Measurements from ENCODE around the gene MATCAP1.
A peak's percentile ranks its signal among the peaks of the same experiment; 100 is the strongest.

MATCAP1 gene

DNA sequence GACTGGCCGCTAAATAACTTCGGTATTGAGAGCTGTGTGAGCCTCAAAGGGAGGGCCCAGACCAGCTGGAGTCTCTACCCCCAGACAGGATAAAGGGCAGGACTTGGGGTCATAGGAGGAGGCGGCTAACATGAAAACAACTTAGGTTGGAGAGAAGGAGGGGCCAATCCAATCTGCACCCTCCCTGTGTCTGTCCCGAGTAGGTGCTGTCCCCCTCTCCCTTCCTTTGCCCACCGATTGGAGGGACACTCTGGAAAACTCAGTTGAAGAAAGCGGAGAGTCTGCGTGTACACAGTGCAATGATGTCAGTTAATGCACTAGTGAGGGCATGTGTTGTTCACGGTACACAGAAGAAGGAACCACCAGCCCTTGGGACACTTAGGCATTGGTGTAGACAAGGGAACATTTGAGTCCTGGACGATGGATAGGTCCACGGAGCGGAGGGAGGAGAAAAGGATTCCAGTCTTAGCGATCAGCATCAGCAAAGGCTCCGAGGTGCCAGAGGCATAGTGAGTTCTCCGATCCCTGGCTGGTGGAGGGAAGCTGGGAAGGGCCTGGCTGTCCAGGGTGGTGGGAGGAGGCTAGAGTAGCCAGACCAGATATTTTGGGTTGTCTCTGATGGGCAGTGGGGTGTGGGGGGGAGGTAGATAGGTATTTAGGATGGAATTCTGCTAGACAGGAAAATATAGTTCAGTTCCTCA is 12.7 kb downstream of the MATCAP1 start:
- no peak for DNase-seq

DNA sequence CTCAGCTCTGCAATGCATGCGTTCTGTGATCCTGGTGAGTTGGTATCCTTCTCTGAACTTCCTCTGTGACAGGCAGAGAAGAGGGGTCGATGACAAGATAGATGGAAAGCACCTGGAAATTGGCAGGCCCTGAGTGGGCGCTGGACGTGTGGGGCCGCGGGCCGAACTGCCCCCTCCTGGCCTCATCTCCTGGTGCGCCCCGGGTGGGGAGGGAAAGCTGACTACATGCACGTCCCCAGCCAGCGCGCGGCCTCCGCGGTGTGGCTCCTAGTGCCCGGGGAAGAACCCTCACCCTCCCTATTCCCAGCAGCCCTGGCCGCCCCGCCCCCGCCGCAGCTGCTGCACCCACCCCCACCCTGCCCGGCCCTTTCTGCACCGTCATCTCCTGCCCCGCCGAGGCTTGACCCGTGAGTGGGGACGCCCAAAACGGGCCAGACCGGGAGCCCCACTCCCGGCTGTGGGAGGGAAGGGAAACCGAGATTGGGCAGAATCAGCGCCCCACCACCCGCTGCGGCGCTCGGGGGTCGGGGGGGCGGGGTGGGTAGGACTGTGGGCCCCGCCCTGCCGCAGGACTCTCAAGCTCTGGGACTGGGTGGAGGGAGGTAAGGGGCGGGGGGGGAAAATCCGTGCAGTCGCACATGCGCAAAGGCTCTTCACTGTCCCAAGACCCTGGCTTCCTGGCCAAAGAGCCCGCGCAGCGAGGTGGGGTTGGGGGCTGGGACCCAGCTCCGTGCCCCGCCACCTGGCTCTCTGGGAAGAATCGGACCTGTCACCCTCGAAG is 13.4 kb downstream of the MATCAP1 start, which contains the start of gene NOL3:
TSS of gene NOL3 (plus strand) at position 371 of the 781 bp plus-strand sequence.
- peak; percentile 45 for DNase-seq

DNA sequence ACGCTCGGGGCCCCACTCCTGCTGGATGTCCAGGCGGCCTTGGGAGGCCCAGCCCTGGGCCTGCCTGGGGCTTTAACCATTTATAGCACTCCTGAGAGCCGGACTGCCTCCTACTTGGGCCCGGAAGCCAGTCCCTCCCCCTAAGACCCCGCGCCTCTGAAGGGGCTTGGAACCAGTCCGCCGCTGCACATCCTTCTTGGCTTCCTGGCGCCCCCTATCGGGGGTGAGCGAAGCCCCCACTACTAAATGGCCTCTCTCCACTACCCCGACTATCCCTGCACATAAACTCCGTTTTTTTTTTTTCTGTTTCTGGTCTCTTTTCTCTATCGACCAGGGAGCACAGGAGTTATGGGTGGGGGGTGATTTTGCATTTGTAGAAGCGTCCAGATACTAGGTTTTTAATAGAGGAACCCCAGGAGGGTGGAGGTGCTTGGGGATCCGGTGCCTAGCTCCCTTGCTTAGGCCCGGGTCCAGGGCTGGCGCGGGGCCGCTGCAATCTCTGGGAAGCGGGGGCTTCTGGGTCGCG is 14.1 kb downstream of the MATCAP1 start:
- peak; percentile 43 for DNase-seq

DNA sequence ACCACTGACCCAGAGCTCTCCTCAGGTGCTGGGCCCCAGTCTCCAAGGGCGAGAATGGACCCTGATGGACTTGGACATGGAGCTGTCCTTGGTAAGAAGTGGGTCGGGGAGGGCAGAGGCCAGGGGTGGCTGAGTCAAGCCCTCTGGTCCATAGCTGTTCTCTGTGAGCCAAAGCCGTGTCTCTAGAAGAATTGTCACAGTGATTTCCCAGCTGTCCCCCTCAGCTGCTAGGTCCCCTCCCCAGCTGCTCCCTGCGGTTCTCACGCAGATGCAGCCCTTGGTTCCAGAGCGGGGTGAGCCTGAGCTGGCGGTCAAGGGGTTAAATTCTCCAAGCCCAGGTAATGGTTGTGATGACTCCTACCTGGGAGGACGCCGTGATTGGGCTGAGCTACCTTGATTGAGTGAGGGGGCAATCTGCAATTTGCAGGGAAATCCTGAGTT is 14.7 kb downstream of the MATCAP1 start:
- DNase-seq, result no peak

DNA sequence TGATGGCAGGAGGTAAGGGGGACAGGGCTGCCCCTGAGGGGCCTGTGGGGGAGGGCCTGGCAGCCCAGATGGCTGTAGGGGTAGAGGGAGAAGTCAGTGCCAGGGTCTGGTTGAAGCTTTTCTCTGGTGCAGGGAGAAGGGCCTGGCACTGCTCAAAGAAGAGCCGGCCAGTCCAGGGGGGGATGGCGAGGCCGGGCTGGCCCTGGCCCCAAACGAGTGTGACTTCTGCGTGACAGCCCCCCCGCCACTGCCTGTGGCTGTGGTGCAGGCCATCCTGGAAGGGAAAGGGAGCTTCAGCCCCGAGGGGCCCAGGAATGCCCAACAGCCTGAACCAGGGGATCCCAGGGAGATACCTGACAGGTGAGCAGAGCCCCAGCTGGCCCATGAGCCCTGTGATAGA is 16.2 kb downstream of the MATCAP1 start:
- no peak for DNase-seq

DNA sequence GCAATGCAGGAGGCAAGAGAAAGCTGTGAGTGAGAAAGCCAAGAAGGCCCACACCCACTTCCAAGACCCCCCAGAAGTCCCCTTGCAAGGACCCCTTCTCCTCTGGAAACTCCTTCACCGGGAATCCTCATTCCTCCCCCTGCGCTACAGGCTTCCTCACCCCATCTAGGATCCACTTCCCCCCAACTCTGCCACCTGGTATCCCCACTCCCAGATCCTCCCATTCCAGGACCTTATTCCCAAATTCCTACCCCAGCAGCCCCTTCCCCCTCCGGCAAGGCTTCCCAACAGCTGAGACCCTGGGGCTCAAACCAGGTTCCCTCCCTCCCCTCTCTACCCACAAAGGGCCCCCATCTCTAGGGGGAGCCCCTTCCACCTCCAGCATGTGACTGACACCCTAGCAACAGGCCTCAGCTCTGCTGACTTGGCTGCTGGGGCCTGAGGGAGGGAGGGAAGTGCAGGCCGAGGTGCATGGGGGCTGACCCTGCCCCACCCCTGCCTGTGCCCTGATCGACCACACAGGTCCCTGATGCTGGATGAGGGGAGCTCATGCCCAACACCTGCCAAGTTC is 17.1 kb downstream of the MATCAP1 start:
- no peak for DNase-seq

DNA sequence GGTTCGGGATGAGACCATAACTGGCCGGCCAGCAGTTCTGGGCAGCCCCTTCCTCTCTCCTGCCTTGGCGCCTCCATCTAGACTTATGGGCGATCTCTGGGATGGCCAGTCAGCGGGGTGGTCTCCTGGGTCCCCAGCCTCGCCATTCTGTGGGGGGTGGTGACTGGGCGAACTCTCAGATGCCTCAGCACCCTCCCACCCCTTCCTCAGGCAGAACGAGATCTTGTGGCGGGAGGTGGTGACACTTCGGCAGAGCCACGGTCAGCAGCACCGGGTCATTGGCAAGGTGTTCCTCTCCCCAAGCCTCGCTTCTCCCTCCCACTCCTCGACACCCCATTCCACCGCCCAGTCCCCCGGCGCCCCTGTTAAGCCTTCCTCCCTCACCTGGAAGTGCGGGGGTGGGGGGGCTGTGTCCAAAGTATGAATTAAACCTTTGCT is 17.6 kb downstream of the MATCAP1 start:
- no peak for DNase-seq

DNA sequence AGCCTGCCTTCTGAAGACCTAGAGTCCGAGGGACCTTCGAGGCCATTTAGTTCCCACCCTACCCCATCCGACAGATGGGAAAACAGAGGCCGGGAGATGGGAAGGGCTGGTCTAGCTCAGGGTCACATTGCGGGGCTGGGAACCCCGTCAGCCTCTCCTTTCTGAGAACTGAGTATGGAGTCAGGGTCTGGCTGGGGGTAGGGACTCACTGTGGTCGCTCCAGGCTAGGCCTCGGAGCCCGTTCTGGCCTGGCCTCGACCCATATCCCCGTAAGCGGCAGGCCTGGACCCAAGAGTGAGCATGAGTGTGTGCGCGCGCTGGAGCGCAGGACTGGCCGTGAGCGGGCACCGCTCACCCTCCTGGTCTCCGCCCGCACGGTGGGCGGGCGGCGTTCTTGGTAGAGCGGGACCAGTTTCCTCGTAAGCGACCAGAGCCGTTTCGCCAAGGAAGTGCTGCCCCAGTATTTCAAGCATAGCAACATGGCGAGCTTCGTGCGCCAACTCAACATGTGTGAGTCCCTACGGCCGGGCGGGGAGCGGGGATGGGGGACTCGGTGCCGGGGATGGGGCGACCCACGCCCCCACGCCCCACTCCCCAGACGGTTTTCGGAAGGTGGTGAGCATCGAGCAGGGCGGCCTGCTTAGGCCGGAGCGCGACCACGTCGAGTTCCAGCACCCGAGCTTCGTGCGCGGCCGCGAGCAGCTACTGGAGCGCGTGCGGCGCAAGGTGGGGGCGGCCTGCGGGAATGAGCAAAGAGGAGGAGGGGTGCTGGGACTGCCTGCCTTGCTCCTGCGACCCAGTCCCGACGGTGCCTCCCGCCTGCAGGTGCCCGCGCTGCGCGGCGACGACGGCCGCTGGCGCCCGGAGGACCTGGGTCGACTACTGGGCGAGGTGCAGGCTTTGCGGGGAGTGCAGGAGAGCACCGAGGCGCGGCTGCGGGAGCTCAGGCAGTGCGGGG is 18.4 kb downstream of the MATCAP1 start:
- no peak for DNase-seq

DNA sequence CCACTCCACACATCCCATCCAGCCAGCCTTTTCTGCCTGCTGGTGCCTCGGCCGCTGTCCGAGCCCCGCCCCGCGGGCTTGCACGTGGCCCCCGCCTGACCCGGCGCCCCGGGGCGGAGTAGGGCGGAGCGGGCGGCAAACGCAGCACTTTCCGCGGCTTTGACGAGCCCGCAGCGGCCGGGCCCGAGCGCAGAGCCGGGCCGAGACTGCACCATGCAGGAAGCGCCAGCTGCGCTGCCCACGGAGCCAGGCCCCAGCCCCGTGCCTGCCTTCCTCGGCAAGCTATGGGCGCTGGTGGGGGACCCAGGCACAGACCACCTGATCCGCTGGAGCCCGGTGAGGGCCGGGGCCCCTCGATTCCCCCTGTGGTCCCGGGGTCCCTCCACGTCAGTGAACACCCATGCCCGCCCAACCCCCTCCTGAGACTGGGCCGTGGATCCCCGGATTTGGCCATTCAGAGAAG is 19.1 kb downstream of the MATCAP1 start, which contains the start of gene HSF4:
TSS of gene HSF4 (plus strand) at position 147 of the 463 bp plus-strand sequence. CDS start at position 214, 67 bp downstream.
- DNase-seq, result no peak

DNA sequence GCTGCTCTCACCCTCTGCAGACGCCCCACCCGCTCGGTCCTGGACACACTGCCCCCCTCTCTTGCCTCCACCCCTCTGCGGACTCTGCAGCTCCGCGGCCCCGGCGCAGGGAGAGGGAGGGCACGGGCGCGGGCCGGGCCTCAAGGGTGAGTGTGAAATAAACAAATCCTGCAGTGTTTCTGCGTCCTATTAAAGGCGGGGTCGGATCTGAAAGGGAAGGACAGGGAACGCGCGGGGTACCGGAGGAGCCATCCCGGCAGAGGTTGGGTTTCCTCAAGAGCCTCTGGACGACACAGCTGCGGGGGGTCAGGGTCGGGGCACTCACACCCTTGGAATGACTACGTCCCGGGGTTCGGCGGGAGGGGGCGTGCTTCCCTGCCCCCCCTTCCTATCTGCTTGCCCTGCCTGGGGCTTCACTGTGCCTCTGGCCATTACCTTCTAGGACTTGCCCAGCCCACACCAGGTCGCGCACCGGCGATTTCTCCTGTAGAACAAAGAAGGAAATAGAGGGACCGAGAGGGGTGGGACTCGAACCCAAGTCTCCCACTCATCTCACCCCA is 19.7 kb downstream of the MATCAP1 start:
- no peak for DNase-seq

DNA sequence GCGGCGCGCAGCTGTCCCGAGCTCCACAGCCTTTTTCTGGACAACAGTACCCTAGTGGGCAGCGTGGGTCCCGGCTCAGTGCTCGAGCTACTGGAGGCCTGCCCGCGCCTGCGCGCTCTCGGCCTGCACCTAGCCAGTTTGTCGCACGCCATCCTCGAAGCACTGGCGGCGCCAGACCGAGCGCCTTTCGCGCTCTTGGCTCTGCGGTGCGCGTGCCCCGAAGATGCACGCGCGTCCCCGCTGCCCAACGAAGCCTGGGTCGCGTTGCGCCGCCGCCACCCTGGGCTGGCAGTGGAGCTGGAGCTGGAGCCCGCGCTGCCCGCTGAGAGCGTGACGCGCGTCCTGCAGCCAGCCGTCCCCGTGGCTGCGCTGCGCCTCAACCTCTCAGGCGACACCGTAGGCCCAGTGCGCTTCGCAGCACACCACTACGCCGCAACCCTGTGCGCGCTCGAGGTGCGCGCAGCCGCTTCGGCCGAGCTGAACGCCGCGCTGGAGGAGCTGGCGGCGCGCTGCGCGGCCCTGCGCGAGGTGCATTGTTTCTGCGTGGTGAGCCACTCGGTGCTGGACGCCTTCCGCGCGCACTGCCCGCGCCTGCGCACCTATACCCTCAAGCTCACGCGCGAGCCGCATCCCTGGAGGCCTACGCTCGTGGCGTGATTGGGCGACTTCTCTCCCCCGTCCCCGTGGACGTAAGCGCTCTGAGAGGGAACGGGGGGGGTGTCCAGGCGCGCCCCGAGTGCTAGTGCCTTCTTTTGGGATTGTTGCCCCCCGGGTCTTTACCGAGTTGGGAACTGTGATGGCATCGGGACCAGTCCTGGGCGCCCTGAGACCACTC is 20.4 kb downstream of the MATCAP1 start:
- peak; percentile 62 for DNase-seq

DNA sequence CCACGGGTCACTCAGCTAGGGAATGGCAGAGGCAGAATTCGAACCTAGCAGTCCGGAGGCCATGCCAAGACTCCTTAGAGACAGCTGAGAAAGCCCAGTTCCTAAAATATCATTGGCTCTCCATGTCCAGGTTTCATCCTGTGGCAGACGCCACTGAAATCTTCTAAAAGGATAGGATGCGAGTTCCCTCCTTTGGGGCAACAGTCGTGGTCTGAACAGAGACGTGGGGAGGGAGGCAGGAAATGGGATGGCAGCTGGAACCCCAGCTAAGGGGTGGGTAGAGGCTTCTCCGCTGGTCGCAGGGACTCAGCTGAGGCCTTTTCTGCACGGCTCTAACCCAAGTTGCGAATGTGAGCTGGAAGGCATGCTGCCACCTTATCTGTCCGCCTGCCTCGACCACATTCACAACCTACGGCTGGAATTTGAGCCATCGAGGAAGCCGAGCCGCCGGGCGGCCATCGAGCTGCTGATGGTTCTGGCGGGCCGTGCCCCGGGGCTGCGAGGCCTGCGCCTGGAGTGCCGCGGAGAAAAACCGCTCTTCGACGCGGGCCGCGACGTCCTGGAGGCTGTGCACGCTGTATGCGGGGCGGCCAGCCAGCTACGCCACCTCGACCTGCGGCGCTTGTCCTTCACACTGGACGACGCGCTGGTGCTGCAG is 21.1 kb downstream of the MATCAP1 start:
- no peak for DNase-seq

DNA sequence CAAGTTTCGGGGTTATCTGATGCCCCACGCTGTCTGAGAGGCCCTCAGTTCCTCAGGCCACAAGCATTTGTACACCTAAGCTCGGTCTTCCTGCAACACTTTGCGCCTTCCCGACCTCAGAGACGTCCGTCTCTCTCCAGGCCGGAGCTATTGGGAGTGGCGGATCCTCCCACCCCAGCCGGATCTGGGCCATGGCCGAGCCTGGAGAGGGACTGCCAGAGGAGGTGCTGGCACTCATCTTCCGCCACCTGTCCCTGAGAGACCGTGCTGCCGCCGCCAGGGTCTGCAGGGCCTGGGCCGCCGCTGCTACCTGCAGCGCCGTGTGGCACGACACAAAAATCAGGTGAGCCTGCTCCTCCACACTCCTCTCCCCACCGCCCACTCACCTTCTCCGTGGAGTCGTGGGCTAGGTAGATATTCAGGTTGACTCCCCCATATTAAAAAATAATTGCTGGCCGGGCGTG is 22.1 kb downstream of the MATCAP1 start:
- no peak for DNase-seq

DNA sequence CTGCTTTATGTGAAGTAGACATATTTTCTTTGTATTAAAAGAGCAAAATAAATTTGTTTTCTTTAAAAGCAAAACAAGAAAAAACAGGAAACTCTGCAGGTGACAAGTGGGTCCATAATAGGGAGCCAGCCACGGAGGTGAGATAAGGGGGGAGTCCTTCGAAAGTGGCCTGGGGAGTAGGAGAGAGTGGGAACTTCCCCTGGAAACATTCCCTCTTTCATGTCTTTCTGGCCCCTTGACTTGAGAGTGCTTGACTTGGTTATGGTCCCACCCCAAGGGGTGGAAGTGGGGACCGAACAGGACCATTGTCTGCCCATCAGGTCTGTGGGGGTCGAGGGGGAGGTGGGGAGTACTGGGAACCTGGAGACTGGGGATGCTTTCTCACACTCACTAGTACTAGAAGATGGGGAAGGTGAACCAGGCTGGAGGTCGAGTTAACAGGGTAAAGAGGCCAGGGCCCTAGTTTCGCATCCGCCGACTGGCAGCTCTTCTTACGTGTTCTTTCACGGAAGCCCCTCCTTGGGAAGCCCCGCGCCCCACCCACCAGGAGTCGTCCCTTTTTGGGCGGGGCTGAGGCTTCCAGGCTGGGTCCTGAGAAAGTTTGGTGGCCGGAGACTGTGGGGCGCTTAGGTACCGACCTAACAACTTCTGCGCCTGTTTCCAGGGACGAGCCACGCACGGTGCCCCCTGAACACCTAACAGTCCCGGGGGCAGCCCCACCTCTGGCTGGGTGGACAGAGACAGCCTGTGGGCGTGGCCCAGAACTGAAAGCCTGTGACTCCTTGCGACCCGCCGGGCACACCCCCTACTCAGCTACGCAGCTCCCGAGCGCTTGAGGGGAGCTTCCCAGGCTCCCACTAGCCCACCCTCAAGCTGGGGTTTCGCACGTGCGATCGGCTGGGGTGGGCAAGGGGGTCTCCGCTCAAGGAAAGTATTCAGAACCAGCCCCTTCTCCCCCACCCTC is 24.8 kb downstream of the MATCAP1 start:
- DNase-seq, result peak; percentile 92

DNA sequence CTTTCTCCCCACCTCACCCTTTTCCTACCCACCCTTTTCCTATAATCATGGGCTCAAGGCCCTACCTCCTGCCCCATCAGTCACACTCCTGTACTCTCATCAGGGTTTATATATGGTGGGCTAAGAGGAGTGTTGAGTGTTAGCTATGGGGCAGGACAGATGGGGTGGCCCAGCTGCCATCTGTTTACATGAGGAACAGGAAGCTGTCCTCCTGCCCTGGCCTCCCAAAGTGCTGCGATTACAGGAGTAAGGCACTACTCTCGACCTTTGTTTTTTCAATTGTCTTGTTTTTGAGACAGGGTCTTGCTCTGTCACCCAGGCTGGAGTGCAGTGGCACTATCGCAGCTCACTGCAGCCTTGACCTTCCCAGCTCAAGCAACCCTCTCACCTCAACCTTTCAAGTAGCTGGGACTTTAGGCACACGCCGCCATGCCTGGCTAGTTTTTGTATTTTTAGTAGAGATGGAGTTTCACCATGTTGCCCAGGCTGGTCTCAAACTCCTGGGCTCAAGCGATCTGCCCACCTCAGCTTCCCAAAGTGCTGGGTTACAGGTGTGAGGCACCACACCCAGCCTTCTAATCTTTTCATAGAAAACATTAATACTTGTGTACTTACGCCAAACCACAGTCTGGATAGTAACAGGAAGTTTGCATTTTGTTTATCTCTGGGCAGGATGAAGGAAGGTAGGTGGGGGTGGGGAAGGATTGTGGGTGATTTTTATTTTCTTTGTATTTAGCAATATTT is 25.7 kb downstream of the MATCAP1 start:
- peak; percentile 74 for DNase-seq

DNA sequence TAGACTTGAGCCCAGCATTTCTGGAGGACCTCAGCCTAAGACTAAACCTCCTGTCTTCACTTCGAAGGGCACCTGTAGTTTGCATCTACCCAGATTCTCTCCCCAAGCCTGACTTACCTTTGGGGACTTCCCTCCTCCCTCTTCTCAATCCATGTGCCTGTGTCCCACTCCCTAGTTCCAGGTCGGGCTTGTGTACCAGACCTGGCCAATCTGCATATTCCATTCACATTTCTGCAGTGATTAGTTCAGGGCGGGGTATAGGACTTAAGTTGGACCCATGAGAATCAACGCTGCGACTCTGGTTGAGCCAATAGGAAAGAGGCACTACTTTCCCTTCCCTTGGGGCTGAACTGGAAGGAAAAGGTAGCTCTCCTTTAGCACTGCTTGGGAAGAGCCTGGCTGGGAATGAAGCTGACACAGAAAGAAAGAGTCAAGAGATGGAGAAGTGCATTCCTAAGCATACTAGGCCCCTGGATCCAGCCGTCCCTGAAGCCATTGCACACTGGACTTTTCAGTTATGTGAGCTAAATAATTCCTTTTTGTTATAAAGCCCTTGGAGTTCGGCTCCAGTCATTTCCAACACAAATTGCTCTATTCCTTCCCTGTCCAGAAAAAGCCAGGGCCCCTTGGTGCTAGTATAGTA is 26.5 kb downstream of the MATCAP1 start:
- no peak for DNase-seq

DNA sequence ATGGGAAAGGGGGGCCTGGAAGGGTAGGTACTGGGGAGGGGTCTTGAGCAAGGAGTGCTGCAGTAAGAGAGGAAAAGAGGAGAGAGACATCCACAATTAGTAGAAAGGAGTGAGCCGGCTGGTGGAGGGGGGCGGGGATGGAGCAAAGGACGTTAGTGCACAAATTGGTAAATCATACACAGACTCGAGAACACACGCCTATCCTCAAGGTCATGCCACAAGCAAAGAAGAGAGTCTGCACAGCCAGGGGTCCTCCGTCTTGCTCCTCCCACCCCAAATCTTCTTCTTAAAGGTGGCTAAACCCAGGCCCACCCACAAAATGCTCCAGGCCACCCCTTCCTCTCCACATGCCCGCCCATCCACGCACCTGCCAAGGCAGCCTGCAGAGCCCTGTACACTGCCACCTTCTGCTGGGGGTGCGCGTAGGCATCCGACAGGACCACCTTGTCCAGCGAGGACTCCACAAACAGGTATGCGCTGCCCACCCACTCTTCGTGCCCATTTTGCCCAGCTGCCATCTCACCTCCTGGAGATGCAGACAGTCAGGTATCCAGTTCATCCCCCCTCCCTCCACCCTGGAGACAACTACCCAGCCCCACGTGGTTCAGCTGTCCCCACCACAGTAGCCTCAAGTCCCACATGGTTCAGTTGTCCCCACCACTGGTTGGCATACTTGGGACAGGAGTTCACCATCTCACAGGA is 27.5 kb downstream of the MATCAP1 start:
- DNase-seq, result no peak

Data from CD4-positive, alpha-beta T cell treated with Interleukin-21 for 1 hour (primary cell).